ENCODE data around the gene SLC35B2.

The SLC35B2 gene

DNA sequence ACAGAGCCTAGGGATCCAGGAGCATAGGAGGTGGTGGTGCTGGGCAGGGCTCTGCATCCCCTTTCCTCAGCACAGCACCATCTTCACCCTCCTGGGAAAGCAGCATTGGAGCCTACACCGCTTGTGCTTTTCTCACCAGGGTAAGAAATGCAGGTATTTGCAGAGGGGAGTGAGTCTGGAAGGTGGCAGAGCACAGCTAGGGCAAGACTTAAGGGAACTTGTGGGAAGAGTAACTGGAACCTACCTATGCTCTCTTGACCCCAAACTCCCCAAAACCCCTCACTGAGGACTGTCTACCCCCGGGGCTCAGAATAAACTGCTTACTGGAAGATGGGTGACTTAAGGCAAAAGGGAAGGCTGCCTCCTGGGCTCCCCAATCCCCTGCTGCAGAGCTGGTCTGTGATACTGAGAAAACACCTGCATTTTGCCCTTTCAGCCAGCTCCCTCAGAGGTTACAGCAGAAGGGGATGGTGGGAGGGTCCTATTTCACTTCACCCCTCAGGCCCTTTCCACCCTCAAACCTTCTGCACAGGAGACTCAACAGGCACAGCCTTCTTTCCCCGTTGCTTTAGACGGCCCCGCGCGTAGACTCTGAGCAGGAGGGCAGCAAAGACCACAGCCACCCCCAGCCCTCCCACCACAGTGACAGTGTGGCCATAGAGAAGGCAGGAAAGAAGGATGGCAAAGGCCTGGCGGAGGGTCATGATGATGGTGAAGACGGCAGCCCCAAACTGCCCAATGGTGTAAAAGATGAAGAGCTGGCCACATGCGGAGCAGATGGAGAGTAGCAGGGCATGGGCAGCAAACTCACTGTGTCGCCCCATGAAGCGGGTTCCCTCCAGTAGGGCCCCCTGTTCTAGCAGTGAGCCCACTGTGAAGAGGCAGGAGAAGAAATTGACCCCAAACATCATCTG is 2.9 kb downstream of the SLC35B2 start:
- ChIA-PET POLR2A (interaction anchor here (0.6 to 4.5 kb wide), 4 partner anchors 8 to 1589 kb away, joined by 3 to 42 read pairs (median 8); partner anchors contain the start of genes HSP90AB1 and NFKBIE), CTCF (interaction anchor here (0.5 to 5.0 kb wide), 23 partner anchors 9 to 1179 kb away, joined by 3 to 35 read pairs (median 4); partner anchors contain the start of genes AARS2 and SLC29A1)
- Histone ChIP-seq H3K27ac (ENCODE audit: insufficient read depth in 1 of 2, low read depth in 1 of 2, low read length in 2 of 2, poor library complexity in 1 of 2, severe bottlenecking in 2 of 2) (no peak overlapping the region), H3K27me3 (replicated peaks in 2 of 5; ENCODE audit: control insufficient read depth in 4 of 5, insufficient read depth in 5 of 5, low read length in 4 of 5) (no peaks in the 10 kb centered on the region), H3K9me3 (ENCODE audit: control extremely low read depth in 1 of 5, control insufficient read depth in 4 of 5, insufficient read depth in 2 of 5, low read depth in 1 of 5, low read length in 4 of 5) (no peaks in the 10 kb centered on the region), H3K4me1 (ENCODE audit: control extremely low read depth in 1 of 4, control insufficient read depth in 4 of 4, insufficient read depth in 4 of 4, low read length in 3 of 4) (peaks cover 4 to 44% (median 28%) of the 10 kb centered on the region in 4 experiments), H3K4me3 (ENCODE audit: control insufficient read depth in 1 of 7, extremely low read depth in 1 of 7, insufficient read depth in 4 of 7, low read depth in 2 of 7, low read length in 6 of 7) (no peak overlapping the region), H3K36me3 (ENCODE audit: control insufficient read depth in 4 of 4, insufficient read depth in 4 of 4, low read length in 3 of 4) (peaks cover 23 to 73% (median 61%) of the 10 kb centered on the region in 4 experiments)
- peak in 1 of 3 donors; percentile 26 for DNase-seq
- WGBS (ENCODE audit: insufficient coverage), result 89% methylated on average over 7 of the region's 12 CpGs

DNA sequence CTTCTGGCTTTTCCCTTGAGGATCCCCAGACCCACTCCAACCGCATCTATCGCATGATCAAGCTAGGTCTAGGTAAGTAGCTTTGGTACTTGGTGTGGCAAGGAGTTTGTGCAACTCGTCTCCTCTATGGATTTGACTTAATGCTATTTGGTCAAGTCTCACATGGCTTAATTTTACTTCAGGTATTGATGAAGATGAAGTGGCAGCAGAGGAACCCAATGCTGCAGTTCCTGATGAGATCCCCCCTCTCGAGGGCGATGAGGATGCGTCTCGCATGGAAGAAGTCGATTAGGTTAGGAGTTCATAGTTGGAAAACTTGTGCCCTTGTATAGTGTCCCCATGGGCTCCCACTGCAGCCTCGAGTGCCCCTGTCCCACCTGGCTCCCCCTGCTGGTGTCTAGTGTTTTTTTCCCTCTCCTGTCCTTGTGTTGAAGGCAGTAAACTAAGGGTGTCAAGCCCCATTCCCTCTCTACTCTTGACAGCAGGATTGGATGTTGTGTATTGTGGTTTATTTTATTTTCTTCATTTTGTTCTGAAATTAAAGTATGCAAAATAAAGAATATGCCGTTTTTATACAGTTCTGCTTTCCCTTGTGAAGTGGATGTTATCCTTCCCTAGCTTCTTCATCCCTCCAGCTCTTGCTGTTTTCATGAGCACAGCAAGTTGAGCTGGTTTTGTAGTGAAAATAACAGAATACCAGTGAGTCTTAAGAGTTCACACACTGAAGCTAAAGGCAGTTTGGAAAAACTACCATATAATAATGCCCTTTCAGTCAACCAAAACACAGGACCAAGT is 3.8 kb downstream of the SLC35B2 start:
- H3K27ac ChIP-seq (ENCODE audit: insufficient read depth in 1 of 2, low read depth in 1 of 2, low read length in 2 of 2, poor library complexity in 1 of 2, severe bottlenecking in 2 of 2), result no peak overlapping the region
- ChIA-PET POLR2A (interaction anchor here (2.8 to 4.5 kb wide), 2 partner anchors 7 to 11 kb away, joined by 12 to 42 read pairs; partner anchors contain the start of genes HSP90AB1 and NFKBIE), CTCF (interaction anchor here (0.7 to 5.0 kb wide), 18 partner anchors 8 to 174 kb away, joined by 3 to 35 read pairs (median 5); partner anchors contain the start of genes AARS2 and SLC29A1)
- H3K4me3 ChIP-seq (ENCODE audit: control insufficient read depth in 1 of 7, extremely low read depth in 1 of 7, insufficient read depth in 4 of 7, low read depth in 2 of 7, low read length in 6 of 7), result no peak overlapping the region
- 89% methylated on average over 5 of the region's 10 CpGs for whole genome bisulfite sequencing (ENCODE audit: insufficient coverage)
- peaks cover 28 to 73% (median 60%) of the 10 kb centered on the region in 4 experiments for H3K36me3 ChIP-seq (ENCODE audit: control insufficient read depth in 4 of 4, insufficient read depth in 4 of 4, low read length in 3 of 4)
- no peaks in the 10 kb centered on the region for H3K9me3 ChIP-seq (ENCODE audit: control extremely low read depth in 1 of 5, control insufficient read depth in 4 of 5, insufficient read depth in 2 of 5, low read depth in 1 of 5, low read length in 4 of 5)
- H3K4me1 ChIP-seq (ENCODE audit: control extremely low read depth in 1 of 4, control insufficient read depth in 4 of 4, insufficient read depth in 4 of 4, low read length in 3 of 4), result peaks cover 10 to 53% (median 38%) of the 10 kb centered on the region in 4 experiments
- H3K27me3 ChIP-seq (replicated peaks in 2 of 5; ENCODE audit: control insufficient read depth in 4 of 5, insufficient read depth in 5 of 5, low read length in 4 of 5), result no peaks in the 10 kb centered on the region
- DNase-seq, result peak; percentile 58 to 76 (median 73)

DNA sequence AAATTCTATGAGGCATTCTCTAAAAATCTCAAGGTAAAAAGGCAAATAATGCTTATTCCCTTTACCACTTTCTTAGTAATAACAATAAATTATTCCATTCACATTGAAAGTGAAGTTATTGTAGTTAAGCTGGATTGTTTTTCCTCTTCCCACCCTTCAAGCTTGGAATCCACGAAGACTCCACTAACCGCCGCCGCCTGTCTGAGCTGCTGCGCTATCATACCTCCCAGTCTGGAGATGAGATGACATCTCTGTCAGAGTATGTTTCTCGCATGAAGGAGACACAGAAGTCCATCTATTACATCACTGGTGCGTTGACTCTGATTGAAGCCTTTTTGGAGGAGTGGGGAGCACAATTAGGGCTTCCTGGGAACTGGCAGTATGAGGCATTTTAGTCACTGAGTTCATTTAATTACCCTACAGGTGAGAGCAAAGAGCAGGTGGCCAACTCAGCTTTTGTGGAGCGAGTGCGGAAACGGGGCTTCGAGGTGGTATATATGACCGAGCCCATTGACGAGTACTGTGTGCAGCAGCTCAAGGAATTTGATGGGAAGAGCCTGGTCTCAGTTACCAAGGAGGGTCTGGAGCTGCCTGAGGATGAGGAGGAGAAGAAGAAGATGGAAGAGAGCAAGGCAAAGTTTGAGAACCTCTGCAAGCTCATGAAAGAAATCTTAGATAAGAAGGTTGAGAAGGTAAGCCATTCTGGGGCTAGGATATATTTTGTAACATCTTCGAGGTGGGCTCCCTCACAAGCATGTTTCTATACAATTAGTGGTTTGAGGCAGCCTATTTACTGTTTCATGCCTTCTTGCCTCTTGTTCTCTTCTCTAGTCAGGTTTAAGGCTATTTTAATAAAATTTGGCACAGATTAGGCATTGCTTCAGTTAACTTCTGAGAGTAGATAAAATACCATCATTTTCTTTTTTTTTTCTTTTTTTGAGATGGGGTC is 5.5 kb downstream of the SLC35B2 start:
- no peak overlapping the region for H3K27ac ChIP-seq (ENCODE audit: insufficient read depth in 1 of 2, low read depth in 1 of 2, low read length in 2 of 2, poor library complexity in 1 of 2, severe bottlenecking in 2 of 2)
- peaks cover 28 to 72% (median 57%) of the 10 kb centered on the region in 4 experiments for H3K36me3 ChIP-seq (ENCODE audit: control insufficient read depth in 4 of 4, insufficient read depth in 4 of 4, low read length in 3 of 4)
- ChIA-PET POLR2A (interaction anchor here (1.4 kb wide), 1 partner anchor 10 kb away, joined by 4 read pairs; no protein-coding TSS in a partner anchor), CTCF (interaction anchor here (0.7 to 2.3 kb wide), 13 partner anchors 10 to 156 kb away, joined by 3 to 13 read pairs (median 4); partner anchors contain the start of gene CAPN11)
- no peaks in the 10 kb centered on the region for H3K27me3 ChIP-seq (replicated peaks in 2 of 5; ENCODE audit: control insufficient read depth in 4 of 5, insufficient read depth in 5 of 5, low read length in 4 of 5)
- no peak overlapping the region for H3K4me3 ChIP-seq (ENCODE audit: control insufficient read depth in 1 of 7, extremely low read depth in 1 of 7, insufficient read depth in 4 of 7, low read depth in 2 of 7, low read length in 6 of 7)
- no peaks in the 10 kb centered on the region for H3K9me3 ChIP-seq (ENCODE audit: control extremely low read depth in 1 of 5, control insufficient read depth in 4 of 5, insufficient read depth in 2 of 5, low read depth in 1 of 5, low read length in 4 of 5)
- over 99% methylated on average over 12 of the region's 14 CpGs for WGBS (ENCODE audit: insufficient coverage)
- no peak for DNase-seq
- H3K4me1 ChIP-seq (ENCODE audit: control extremely low read depth in 1 of 4, control insufficient read depth in 4 of 4, insufficient read depth in 4 of 4, low read length in 3 of 4), result peaks cover 17 to 53% (median 42%) of the 10 kb centered on the region in 4 experiments

DNA sequence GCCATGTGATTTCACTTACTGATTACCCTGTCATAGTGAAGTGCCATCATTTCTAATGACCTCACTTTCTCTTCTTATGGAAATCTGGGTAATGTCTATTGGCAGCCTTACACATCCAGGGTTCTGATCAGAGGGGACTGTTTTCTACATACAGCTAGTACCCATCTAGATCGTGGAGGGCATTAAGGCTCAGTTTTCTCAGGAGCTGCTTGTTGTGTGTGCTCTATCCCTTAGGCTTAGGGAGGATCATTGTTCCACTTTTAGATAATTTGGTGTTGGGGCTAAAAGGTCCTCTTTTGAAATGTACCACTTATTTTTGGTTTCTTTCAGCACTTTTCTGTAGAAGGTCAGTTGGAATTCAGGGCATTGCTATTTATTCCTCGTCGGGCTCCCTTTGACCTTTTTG is 6.6 kb downstream of the SLC35B2 start:
- ChIA-PET POLR2A (no interaction called here), CTCF (interaction anchor here (1.1 to 2.3 kb wide), 9 partner anchors 9 to 81 kb away, joined by 3 to 13 read pairs (median 5); no protein-coding TSS in a partner anchor)
- no peak overlapping the region for H3K27ac ChIP-seq (ENCODE audit: insufficient read depth in 1 of 2, low read depth in 1 of 2, low read length in 2 of 2, poor library complexity in 1 of 2, severe bottlenecking in 2 of 2)
- peaks cover 28 to 72% (median 57%) of the 10 kb centered on the region in 4 experiments for H3K36me3 ChIP-seq (ENCODE audit: control insufficient read depth in 4 of 4, insufficient read depth in 4 of 4, low read length in 3 of 4)
- H3K4me1 ChIP-seq (ENCODE audit: control extremely low read depth in 1 of 4, control insufficient read depth in 4 of 4, insufficient read depth in 4 of 4, low read length in 3 of 4), result peaks cover 14 to 54% (median 37%) of the 10 kb centered on the region in 4 experiments
- no peaks in the 10 kb centered on the region for H3K27me3 ChIP-seq (replicated peaks in 2 of 5; ENCODE audit: control insufficient read depth in 4 of 5, insufficient read depth in 5 of 5, low read length in 4 of 5)
- no peak for DNase-seq
- no peak overlapping the region for H3K4me3 ChIP-seq (ENCODE audit: control insufficient read depth in 1 of 7, extremely low read depth in 1 of 7, insufficient read depth in 4 of 7, low read depth in 2 of 7, low read length in 6 of 7)
- 100% methylated on average over 2 of the region's 3 CpGs for WGBS (ENCODE audit: insufficient coverage)
- H3K9me3 ChIP-seq (ENCODE audit: control extremely low read depth in 1 of 5, control insufficient read depth in 4 of 5, insufficient read depth in 2 of 5, low read depth in 1 of 5, low read length in 4 of 5), result no peaks in the 10 kb centered on the region

- Histone ChIP-seq H3K27ac (ENCODE audit: insufficient read depth in 1 of 2, low read depth in 1 of 2, low read length in 2 of 2, poor library complexity in 1 of 2, severe bottlenecking in 2 of 2) (no peak overlapping the region), H3K9me3 (ENCODE audit: control extremely low read depth in 1 of 5, control insufficient read depth in 4 of 5, insufficient read depth in 2 of 5, low read depth in 1 of 5, low read length in 4 of 5) (no peaks in the 10 kb centered on the region), H3K4me1 (ENCODE audit: control extremely low read depth in 1 of 4, control insufficient read depth in 4 of 4, insufficient read depth in 4 of 4, low read length in 3 of 4) (peaks cover 13 to 49% (median 35%) of the 10 kb centered on the region in 4 experiments), H3K27me3 (replicated peaks in 2 of 5; ENCODE audit: control insufficient read depth in 4 of 5, insufficient read depth in 5 of 5, low read length in 4 of 5) (no peaks in the 10 kb centered on the region), H3K4me3 (ENCODE audit: control insufficient read depth in 1 of 7, extremely low read depth in 1 of 7, insufficient read depth in 4 of 7, low read depth in 2 of 7, low read length in 6 of 7) (no peak overlapping the region), H3K36me3 (ENCODE audit: control insufficient read depth in 4 of 4, insufficient read depth in 4 of 4, low read length in 3 of 4) (peaks cover 28 to 70% (median 55%) of the 10 kb centered on the region in 4 experiments)
- DNase-seq, result no peak
- ChIA-PET CTCF (interaction anchor here (0.7 to 3.7 kb wide), 7 partner anchors 7 to 80 kb away, joined by 3 to 15 read pairs (median 5); partner anchors contain the start of gene SLC35B2), POLR2A (no interaction called here)
- 100% methylated on average over 1 of the region's 6 CpGs for WGBS (ENCODE audit: insufficient coverage)
Measured at GRCh38 chr6:44250067-44250717, 7.1 kb downstream of the SLC35B2 start.

Data from common myeloid progenitor, CD34-positive (primary cell).